ENCODE measurements around the gene THAP3.
"Not testable (repeated sequence)": the region's sequence is repeated elsewhere in the genome, so short reads cannot be mapped to it uniquely, and the experiment has no call there.

Gene THAP3

DNA sequence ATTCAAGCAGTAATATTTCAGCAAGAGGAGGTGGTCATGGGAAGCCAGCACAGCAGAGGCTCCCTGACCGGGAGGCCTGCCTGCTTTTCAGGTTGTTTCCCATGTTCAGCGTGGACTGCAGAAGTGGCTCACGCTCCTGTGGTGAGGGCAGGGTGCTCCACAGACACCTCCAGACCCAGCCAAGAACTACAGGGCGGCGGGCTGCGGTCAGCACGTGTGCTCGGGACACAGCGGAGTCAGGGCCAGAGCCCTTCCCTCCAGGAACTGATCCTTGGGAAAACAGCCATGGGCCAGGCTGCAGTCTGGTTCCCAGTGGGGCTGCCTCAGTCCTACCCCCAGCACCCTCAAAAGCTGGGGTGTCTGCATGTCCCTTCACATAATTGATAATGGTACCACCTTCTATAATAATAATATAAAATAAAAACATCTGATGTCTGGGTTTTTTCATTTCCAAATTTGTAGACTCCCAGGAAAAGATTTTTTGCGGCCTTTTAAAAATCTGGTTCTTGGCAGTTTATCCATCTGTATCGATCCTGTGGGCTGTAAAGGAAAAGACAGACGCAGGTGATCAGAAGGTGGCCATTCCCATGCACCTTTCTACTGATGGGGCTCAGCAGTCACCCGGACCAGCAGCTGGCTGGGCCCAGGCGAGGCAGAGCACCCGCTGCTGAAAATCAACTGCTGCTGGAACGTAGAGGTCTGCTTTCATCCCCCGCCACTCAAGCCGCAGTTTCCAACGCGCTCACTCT lies 10.7 kb downstream of the THAP3 start:
- no peak for DNase-seq (ENCODE audit: low read depth in 2 of 2)

DNA sequence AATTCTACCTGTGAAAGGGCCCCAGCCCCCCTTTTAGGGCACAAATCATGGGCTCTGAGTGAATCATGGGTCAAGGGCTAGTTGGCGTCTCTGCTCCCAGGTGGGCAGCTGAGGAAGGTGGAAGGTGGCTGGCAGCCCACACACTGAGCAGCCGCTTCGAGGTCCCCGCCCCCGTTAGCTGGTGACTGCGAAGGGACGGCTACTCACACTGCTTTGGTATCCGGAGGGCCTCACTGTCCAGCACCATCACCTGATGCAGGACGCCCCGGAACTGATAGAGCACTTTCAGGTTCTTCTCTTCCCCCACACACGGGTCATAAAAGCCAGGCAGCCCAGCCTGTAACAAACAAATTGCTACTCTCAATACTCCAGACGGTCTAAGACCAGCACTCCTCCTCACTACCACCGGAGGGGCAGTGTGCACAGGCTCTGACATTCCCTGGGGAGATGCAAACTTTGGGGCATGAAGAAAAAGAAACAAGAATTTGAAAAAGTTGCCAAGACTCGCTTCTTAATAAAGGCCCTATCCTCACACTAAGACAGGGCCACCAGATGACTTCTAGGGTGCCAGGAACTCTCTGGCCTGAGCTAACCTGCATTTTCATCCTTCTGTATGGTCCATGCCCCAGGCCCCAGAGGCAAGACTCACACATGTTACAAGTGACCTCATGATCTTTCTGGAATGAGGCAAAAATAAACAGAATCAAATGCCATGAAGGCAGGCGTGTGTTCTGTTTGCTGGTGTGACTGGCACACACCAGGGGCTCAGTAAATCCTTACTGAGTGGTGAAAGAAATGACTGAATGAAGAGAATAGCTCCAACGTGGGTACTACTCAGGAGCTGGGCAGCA lies 11.5 kb downstream of the THAP3 start:
- DNase-seq (ENCODE audit: low read depth in 2 of 2): no peak

DNA sequence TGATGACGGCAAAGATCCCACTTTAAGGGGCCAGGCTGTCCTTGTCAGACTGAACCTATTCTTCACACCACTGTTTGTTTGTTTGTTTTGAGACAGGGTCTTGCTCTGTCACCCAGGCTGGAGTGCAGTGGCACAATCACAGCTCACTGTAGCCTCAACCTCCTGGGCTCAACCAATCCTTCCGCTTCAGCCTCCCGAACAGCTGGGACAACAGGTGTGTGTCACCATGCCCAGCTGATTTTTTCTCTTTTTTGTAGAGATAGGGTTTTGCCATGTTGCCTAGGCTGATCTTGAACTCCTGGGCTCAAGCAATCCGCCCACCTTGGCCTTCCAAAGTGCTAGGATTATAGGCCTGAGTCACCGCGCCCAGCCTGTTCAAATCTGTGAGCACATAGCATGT lies 12.1 kb downstream of the THAP3 start:
- DNase-seq (ENCODE audit: low read depth in 2 of 2): not testable (repeated sequence)

DNA sequence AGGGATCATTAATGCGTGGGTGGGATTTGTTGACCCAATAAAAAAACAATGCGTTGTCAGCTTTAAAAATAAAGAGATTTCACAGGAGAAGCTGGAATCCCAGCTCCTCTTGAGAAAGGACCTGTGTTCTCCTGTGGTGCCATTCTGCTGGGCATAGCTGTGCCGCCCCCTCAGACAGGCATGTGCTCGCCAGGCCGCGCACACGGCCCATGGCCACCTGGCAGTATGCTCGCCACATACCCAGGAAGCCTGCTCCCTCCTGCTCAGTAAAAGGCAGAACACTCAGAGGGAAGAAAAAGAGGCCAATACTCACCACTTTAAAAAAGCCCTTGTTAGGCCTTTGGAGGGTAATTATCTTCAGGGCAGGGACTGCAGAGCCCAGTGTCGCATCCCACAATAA lies 13.1 kb downstream of the THAP3 start:
- DNase-seq (ENCODE audit: low read depth in 2 of 2): no peak

DNA sequence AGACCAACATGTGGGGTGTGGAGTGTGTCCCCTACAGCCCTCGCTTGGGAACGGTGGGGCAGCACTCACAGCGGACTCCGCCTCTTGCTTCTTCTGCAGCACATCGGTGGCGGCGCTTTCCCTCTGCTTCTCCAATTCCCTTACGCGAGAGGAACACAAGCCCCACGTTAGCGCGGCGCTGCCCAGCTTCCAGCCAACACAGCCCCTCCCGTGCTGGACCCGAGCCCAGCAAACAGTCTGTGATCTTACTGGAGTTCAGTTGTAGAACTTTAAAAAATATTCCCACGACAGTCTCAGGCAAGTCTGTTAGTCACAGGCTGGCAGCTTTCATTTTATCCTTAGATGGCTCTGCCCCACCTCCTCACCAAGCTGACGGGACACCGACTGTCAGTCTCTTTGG lies 13.6 kb downstream of the THAP3 start:
- no peak for DNase-seq (ENCODE audit: low read depth in 2 of 2)

DNA sequence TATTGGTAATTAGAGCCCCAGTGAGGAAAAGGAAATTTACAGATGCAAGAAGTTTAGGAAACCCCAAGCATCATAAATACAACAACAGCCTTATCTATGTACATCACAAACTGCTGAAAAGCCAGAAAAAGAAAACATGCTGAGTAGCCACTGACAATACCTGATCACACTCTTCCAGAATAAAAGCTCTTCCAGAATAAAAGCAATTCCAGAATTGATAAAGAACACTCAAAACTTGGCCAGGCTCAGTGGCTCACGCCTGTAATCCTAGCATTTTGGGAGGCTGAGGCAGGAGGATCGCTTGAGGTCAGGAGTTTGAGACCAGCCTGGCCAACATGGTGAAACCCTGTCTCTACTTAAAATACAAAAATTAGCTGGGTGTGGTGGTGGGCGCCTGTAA lies 16.2 kb downstream of the THAP3 start:
- not testable (repeated sequence) for DNase-seq (ENCODE audit: low read depth in 2 of 2)

GRCh38 chr1:6645018-6645417 lies 20.4 kb downstream of the THAP3 start:
- DNase-seq (ENCODE audit: low read depth in 2 of 2): no peak

GRCh38 chr1:6646499-6647148 lies 22.0 kb downstream of the THAP3 start:
- peak in 1 of 2 donors; percentile 8 for DNase-seq (ENCODE audit: low read depth in 2 of 2)

- no peak for DNase-seq (ENCODE audit: low read depth in 2 of 2)
These were observed 23.9 kb downstream of the THAP3 start for GRCh38 chr1:6648556-6648955.

GRCh38 chr1:6651909-6652308 lies 27.2 kb downstream of the THAP3 start:
- DNase-seq (ENCODE audit: low read depth in 2 of 2): no peak

DNA sequence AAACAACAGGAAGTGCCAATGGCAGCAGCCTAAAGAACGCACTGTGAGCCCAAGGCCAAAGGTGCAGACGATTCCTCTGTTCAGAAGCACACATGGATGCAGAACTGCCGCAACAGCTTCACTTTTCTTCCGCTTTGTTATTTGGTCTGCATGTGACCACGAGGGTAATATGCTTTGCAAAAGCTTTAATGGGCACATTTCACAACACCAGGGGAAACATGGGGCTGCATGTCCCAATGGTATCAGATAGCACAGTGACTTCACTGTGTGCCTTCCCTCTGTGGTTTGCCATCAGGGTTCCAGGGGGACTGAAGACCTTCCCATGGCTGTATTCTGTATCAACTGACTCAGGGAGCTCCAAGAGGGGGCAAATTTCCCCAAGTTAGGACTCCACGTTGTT lies 28.3 kb downstream of the THAP3 start:
- DNase-seq (ENCODE audit: low read depth in 2 of 2): no peak

DNA sequence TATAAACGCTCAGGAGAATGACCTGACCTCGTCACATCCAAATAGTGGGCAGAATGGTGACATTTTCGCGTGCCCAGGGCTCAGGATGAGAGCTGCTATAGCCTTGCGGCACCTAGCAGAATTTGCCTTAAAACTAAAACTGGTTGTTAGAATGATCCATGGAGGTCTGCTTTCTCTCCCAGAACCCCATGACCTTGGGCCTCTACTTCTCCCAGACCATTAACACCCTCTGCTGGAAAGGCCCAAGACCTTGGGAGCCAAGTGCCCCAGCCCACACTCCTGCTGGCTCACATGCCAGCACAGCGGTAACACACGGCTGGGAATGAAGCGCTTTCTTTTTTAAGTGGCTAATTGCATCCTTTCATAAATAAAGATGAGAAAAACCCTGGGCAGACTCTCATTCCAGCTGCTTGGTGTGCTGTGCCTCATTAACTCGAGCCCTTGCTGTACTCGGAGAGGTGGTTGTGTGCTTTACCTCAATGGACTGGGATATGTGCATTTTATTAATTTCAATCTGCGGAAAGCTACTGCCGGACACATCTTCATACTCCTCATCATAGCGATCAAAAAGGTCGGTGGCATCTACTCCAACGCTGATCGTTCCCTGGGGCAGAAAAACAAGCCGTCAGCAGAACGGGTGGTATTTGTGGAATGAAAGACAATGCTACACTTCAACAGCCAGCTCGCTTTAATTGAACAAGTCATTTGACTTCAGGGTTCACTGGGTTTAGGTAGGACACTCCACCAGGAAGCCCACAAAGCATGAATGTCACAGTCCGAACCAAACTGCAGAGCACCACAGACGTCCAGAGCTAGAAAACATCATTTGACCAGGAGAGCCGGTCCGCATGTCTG lies 29.0 kb downstream of the THAP3 start:
- no peak for DNase-seq (ENCODE audit: low read depth in 2 of 2)

DNA sequence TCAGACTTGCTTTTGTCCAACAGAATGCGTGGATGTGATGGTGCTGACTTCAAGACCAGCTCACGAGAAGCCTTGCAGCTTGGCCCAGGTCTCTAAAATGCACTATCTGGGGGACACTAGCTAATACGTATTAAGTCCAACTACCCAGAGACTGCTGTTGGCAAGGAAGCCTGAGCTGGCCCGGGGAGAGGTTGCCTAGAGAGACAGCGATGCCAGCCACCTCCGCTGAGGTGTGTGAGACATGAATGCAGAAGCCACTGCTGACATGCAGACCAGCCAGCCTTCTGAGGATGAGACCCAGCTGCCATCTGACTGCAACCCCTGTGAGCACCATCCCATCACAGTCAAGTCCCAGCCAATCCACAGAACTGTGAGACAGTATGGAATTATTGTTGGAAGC lies 32.5 kb downstream of the THAP3 start:
- DNase-seq (ENCODE audit: low read depth in 2 of 2): no peak

- DNase-seq (ENCODE audit: low read depth in 2 of 2): no peak
These were observed 33.8 kb downstream of the THAP3 start for GRCh38 chr1:6658359-6659060.

DNA sequence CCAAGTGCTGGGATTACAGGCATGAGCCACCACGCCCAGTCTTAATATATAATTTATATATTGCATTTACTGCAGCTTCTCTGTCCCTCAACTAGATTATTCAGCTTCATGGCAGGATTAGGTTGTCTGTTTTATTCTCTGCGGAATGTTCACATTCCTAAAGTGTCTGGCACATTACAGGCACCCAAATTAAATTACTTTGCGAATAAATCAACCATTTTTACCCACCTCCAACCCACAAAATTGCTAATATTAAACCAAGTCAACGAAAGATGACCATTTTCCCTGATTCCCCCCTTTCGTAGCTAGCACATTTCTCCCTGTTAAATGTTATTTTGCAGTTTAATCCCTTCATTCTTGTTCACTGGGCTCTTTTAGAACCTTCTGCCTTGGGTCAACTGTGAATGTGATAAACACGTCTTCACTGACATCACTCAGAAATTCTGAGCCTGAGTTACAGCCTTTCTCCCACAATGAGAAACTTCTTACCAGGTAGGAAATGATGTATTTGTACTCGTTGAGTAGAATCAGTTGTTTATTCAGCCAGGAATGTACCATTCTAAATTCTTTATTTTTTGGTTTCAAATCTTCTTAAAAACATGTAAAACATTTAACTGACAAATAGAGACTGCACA lies 35.9 kb downstream of the THAP3 start:
- no peak for DNase-seq (ENCODE audit: low read depth in 2 of 2)

- not testable (repeated sequence) for DNase-seq (ENCODE audit: low read depth in 2 of 2)
These were observed 37.8 kb downstream of the THAP3 start for GRCh38 chr1:6662468-6662867.

- no peak for DNase-seq (ENCODE audit: low read depth in 2 of 2)
These were observed 42.0 kb downstream of the THAP3 start for GRCh38 chr1:6666696-6667095.

- no peak for DNase-seq (ENCODE audit: low read depth in 2 of 2)
These were observed 42.5 kb downstream of the THAP3 start for GRCh38 chr1:6667139-6667538.

GRCh38 chr1:6668503-6668902 lies 43.8 kb downstream of the THAP3 start:
- no peak for DNase-seq (ENCODE audit: low read depth in 2 of 2)

- DNase-seq (ENCODE audit: low read depth in 2 of 2): no peak
These were observed 47.9 kb downstream of the THAP3 start for GRCh38 chr1:6672558-6672957.

Measured in stimulated activated CD4-positive, alpha-beta T cell treated with anti-CD3 and anti-CD28 coated beads, Interleukin-1b, Interleukin-23, amount 100 ng/mL, for 4 hours (primary cell).